ENCODE measurements around the gene CAPN13.

GRCh38 chr2:30702694-30703093 is 104.6 kb downstream of the CAPN13 start:
- TF ChIP-seq EP300 (IDR thresholded peaks at IDR 0.05; ENCODE audit: borderline replicate concordance in 1 of 2, low read depth in 1 of 2, low read length in 1 of 2) (no peak), TEAD4 (IDR thresholded peaks at IDR 0.05; ENCODE audit: borderline replicate concordance, insufficient read depth) (no peak), CTCF (IDR thresholded peaks at IDR 0.05) (no peak), MXI1 (IDR thresholded peaks at IDR 0.05; ENCODE audit: low read depth, low read length) (no peak)

Measured in SK-N-SH (cell line).